HEK293 (cell line): ENCODE results near the gene KRT79.

Experiments
- CTCF ChIA-PET: fragments of 350-600 bp; formaldehyde crosslinking; extraction: SDS; loops from one replicate; lab custom pipeline; 2021; ENCODE audit warnings: antibody characterized with exemption; lab: Yijun Ruan, JAX
- POLR2A ChIA-PET: fragments of 300-600 bp; formaldehyde crosslinking; extraction: SDS; loops from one replicate; lab custom pipeline; 2020; ENCODE audit warnings: antibody characterized with exemption, inconsistent platforms; lab: Yijun Ruan, JAX
- H3K27ac ChIP-seq: fragments of 200-500 bp; sonication (Bioruptor generic); 2 replicates; pipeline ENCODE4 v1.5.1; 2014; ENCODE audit warnings: low read depth, low read length, control low read depth, inconsistent platforms; ENCODE audit errors: extremely low read depth
- H3K36me3 ChIP-seq, 2 experiments: fragments of 200-500 bp in 1 of 2; sonication (Bioruptor generic) in 1 of 2; 1 replicate in 1 of 2; 2 replicates in 1 of 2; pipeline ENCODE4 v1.5.1; 2014 to 2017; ENCODE audit warnings: inconsistent platforms in 2 of 2, low read length in 2 of 2; ENCODE audit not compliant: control insufficient read depth in 2 of 2, insufficient read depth in 1 of 2
- H3K4me1 ChIP-seq: fragments of 200-500 bp; sonication (Bioruptor generic); 2 replicates; pipeline ENCODE4 v1.5.1; 2014; ENCODE audit warnings: mild to moderate bottlenecking, low read length, inconsistent platforms; ENCODE audit not compliant: control insufficient read depth, insufficient read depth
- H3K4me3 ChIP-seq: 2 replicates; pipeline ENCODE4 v1.5.1; 2011; ENCODE audit warnings: low read depth, mild to moderate bottlenecking, control low read depth, low read length, moderate library complexity
- H3K9me3 ChIP-seq: fragments of 200-500 bp; sonication (Bioruptor generic); 2 replicates; pipeline ENCODE4 v1.5.1; 2014; ENCODE audit warnings: low read depth, low read length, inconsistent platforms; ENCODE audit not compliant: control insufficient read depth, insufficient read depth
- KLF1 ChIP-seq: fragments of 450-650 bp; formaldehyde crosslinking; IDR thresholded peaks from 2 replicates; pipeline ENCODE4 v1.5.1; 2016; ENCODE audit warnings: missing biosample characterization, missing genetic modification characterization
- KLF8 ChIP-seq: fragments of 450-650 bp; formaldehyde crosslinking; IDR thresholded peaks from 2 replicates; pipeline ENCODE4 v1.5.1; 2016; ENCODE audit warnings: missing biosample characterization, missing genetic modification characterization
- PRDM1 ChIP-seq: fragments of 450-650 bp; formaldehyde crosslinking; IDR thresholded peaks from 2 replicates; pipeline ENCODE4; 2016; ENCODE audit warnings: missing biosample characterization, missing genetic modification characterization
- YY1 ChIP-seq: fragments of 450-650 bp; formaldehyde crosslinking; IDR thresholded peaks from 2 replicates; pipeline ENCODE4 v1.5.1; 2018; ENCODE audit warnings: missing biosample characterization, missing genetic modification characterization
- ZBTB20 ChIP-seq: fragments of 450-650 bp; formaldehyde crosslinking; IDR thresholded peaks from 2 replicates; pipeline ENCODE4 v1.5.1; 2016; ENCODE audit warnings: missing biosample characterization, missing genetic modification characterization
- ZNF221 ChIP-seq: fragments of 450-650 bp; formaldehyde crosslinking; IDR thresholded peaks from 2 replicates; pipeline ENCODE4 v1.5.1; 2017; ENCODE audit warnings: missing biosample characterization, missing genetic modification characterization, borderline replicate concordance
- ZNF239 ChIP-seq: fragments of 450-650 bp; formaldehyde crosslinking; IDR thresholded peaks from 2 replicates; pipeline ENCODE4 v1.5.1; 2016; ENCODE audit warnings: missing biosample characterization, missing genetic modification characterization
- ZNF37A ChIP-seq: fragments of 450-650 bp; IDR thresholded peaks from 2 replicates; pipeline ENCODE4 v1.5.1; 2018; ENCODE audit warnings: missing biosample characterization, missing genetic modification characterization
- ZNF530 ChIP-seq: fragments of 450-650 bp; formaldehyde crosslinking; IDR thresholded peaks from 2 replicates; pipeline ENCODE4 v1.5.1; 2016; ENCODE audit warnings: low read depth, missing biosample characterization, missing genetic modification characterization
- ZNF560 ChIP-seq: fragments of 450-650 bp; formaldehyde crosslinking; IDR thresholded peaks from 2 replicates; pipeline ENCODE4 v1.5.1; 2017; ENCODE audit warnings: missing biosample characterization, missing genetic modification characterization, borderline replicate concordance
- ZNF629 ChIP-seq: fragments of 450-650 bp; formaldehyde crosslinking; IDR thresholded peaks from 2 replicates; pipeline ENCODE4 v1.5.1; 2017; ENCODE audit warnings: missing biosample characterization, missing genetic modification characterization
- ZNF660 ChIP-seq: fragments of 450-650 bp; IDR thresholded peaks from 2 replicates; pipeline ENCODE4 v1.5.1; 2018; ENCODE audit warnings: missing biosample characterization, mild to moderate bottlenecking, missing genetic modification characterization
- TF ChIP-seq, protein P1 (sequence below): fragments of 450-650 bp; formaldehyde crosslinking; IDR thresholded peaks from 2 replicates; pipeline ENCODE4 v1.5.1; 2016; ENCODE audit warnings: missing biosample characterization, missing genetic modification characterization
- TF ChIP-seq, protein P2 (sequence below): fragments of 450-650 bp; formaldehyde crosslinking; conservative IDR thresholded peaks from 2 replicates; pipeline ENCODE4 v1.5.1; 2016; ENCODE audit warnings: low read depth, missing biosample characterization, missing genetic modification characterization
- TF ChIP-seq, protein P3 (sequence below): fragments of 450-650 bp; formaldehyde crosslinking; IDR thresholded peaks from 2 replicates; pipeline ENCODE4 v1.5.1; 2016; ENCODE audit warnings: missing biosample characterization, missing genetic modification characterization
- TF ChIP-seq, protein P4 (sequence below): fragments of 450-650 bp; formaldehyde crosslinking; IDR thresholded peaks from 2 replicates; pipeline ENCODE4 v1.5.1; 2016; ENCODE audit warnings: missing biosample characterization, missing genetic modification characterization
- TF ChIP-seq, protein P5 (sequence below): fragments of 450-650 bp; formaldehyde crosslinking; IDR thresholded peaks from 2 replicates; pipeline ENCODE4 v1.5.1; 2016; ENCODE audit warnings: missing biosample characterization, missing genetic modification characterization

The KRT79 gene

DNA sequence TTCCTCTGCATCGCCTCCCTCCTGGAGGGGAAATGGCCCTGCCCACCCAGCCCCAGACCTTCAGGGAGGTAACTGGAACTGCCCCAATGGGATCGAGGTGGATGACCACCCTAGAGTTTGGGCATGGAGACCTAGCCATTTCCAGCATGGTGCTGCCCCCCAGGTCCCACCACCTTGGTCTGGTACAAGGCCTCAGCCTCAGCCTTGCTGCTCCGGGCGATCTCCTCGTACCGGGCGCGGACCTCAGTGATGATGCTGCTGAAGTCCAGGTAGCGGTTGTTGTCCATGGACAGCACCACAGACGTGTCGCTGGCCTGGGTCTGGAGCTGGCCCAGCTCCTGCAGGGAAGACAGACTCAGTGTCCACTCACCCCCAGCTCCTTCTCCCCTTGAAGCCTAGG, 10.3 kb upstream of the KRT79 start:
- Histone ChIP-seq H3K4me3 (no peak overlapping the region), H3K4me1 (no peaks in the 10 kb centered on the region), H3K9me3 (no peaks in the 10 kb centered on the region), H3K36me3 (no peaks in the 10 kb centered on the region), H3K27ac (no peak overlapping the region)
- CTCF ChIA-PET, result interaction anchor here (0.6 to 1.5 kb wide), 2 partner anchors 21 to 621 kb away, joined by 3 read pairs; no protein-coding TSS in a partner anchor
- POLR2A ChIA-PET, result no interaction called here
- TF ChIP-seq ZNF629 (tag by site-specific recombination) (no peak), YY1 (tag by site-specific recombination) (no peak), ZNF660 (no peak), ZNF530 (tag by site-specific recombination) (no peak), ZNF221 (tag by site-specific recombination) (no peak), KLF8 (tag by site-specific recombination) (no peak), KLF1 (tag by site-specific recombination) (no peak), ZNF560 (tag by site-specific recombination) (no peak), ZNF239 (tag by site-specific recombination) (no peak), PRDM1 (tag by site-specific recombination) (no peak), ZNF37A (tag by site-specific recombination) (no peak)
- TF ChIP-seq, protein P1, sequence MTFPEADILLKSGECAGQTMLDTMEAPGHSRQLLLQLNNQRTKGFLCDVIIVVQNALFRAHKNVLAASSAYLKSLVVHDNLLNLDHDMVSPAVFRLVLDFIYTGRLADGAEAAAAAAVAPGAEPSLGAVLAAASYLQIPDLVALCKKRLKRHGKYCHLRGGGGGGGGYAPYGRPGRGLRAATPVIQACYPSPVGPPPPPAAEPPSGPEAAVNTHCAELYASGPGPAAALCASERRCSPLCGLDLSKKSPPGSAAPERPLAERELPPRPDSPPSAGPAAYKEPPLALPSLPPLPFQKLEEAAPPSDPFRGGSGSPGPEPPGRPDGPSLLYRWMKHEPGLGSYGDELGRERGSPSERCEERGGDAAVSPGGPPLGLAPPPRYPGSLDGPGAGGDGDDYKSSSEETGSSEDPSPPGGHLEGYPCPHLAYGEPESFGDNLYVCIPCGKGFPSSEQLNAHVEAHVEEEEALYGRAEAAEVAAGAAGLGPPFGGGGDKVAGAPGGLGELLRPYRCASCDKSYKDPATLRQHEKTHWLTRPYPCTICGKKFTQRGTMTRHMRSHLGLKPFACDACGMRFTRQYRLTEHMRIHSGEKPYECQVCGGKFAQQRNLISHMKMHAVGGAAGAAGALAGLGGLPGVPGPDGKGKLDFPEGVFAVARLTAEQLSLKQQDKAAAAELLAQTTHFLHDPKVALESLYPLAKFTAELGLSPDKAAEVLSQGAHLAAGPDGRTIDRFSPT (tag by site-specific recombination), result no peak
- TF ChIP-seq, protein P2, sequence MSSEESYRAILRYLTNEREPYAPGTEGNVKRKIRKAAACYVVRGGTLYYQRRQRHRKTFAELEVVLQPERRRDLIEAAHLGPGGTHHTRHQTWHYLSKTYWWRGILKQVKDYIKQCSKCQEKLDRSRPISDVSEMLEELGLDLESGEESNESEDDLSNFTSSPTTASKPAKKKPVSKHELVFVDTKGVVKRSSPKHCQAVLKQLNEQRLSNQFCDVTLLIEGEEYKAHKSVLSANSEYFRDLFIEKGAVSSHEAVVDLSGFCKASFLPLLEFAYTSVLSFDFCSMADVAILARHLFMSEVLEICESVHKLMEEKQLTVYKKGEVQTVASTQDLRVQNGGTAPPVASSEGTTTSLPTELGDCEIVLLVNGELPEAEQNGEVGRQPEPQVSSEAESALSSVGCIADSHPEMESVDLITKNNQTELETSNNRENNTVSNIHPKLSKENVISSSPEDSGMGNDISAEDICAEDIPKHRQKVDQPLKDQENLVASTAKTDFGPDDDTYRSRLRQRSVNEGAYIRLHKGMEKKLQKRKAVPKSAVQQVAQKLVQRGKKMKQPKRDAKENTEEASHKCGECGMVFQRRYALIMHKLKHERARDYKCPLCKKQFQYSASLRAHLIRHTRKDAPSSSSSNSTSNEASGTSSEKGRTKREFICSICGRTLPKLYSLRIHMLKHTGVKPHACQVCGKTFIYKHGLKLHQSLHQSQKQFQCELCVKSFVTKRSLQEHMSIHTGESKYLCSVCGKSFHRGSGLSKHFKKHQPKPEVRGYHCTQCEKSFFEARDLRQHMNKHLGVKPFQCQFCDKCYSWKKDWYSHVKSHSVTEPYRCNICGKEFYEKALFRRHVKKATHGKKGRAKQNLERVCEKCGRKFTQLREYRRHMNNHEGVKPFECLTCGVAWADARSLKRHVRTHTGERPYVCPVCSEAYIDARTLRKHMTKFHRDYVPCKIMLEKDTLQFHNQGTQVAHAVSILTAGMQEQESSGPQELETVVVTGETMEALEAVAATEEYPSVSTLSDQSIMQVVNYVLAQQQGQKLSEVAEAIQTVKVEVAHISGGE (tag by site-specific recombination), result no peak
- TF ChIP-seq, protein P3, sequence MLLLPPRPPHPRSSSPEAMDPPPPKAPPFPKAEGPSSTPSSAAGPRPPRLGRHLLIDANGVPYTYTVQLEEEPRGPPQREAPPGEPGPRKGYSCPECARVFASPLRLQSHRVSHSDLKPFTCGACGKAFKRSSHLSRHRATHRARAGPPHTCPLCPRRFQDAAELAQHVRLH (tag by site-specific recombination), result no peak
- TF ChIP-seq, protein P4, sequence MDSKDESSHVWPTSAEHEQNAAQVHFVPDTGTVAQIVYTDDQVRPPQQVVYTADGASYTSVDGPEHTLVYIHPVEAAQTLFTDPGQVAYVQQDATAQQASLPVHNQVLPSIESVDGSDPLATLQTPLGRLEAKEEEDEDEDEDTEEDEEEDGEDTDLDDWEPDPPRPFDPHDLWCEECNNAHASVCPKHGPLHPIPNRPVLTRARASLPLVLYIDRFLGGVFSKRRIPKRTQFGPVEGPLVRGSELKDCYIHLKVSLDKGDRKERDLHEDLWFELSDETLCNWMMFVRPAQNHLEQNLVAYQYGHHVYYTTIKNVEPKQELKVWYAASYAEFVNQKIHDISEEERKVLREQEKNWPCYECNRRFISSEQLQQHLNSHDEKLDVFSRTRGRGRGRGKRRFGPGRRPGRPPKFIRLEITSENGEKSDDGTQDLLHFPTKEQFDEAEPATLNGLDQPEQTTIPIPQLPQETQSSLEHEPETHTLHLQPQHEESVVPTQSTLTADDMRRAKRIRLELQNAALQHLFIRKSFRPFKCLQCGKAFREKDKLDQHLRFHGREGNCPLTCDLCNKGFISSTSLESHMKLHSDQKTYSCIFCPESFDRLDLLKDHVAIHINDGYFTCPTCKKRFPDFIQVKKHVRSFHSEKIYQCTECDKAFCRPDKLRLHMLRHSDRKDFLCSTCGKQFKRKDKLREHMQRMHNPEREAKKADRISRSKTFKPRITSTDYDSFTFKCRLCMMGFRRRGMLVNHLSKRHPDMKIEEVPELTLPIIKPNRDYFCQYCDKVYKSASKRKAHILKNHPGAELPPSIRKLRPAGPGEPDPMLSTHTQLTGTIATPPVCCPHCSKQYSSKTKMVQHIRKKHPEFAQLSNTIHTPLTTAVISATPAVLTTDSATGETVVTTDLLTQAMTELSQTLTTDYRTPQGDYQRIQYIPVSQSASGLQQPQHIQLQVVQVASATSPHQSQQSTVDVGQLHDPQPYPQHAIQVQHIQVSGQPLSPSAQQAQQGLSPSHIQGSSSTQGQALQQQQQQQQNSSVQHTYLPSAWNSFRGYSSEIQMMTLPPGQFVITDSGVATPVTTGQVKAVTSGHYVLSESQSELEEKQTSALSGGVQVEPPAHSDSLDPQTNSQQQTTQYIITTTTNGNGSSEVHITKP (tag by site-specific recombination), result no peak

DNA sequence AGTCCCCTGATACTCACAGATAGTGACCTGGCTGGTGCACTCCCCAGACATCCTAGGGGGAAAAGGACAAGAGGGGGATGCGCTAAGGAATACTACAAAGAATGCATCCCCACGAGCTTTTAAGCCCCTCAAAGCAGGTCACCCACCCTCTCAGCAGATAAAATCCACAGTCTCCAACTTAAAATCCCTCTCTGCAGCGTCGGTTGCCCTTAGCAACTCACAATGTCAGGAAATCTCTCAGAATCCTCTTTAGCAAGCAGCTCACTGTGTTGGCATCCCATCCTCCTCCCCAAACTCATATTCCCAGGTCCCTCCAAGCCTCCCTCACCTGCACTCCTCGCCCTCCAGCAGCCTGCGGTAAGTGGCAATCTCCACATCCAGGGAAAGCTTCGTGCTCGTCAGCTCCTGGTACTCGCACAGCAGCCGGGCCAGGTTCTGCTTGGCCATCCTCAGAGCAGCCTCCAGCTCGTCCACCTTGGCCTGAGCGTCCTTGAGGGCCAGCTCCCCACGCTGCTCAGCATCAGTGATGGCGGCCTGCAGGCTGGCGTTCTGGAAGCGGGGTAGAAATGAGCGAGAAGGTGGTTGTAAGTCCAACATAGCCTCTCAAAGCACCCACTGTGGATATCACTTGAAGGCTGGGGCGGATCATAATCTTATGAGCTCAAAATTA, 5.5 kb upstream of the KRT79 start:
- POLR2A ChIA-PET, result no interaction called here
- Histone ChIP-seq H3K36me3 (no peaks in the 10 kb centered on the region), H3K4me3 (no peak overlapping the region), H3K9me3 (no peaks in the 10 kb centered on the region), H3K4me1 (no peaks in the 10 kb centered on the region), H3K27ac (no peak overlapping the region)
- no peak for TF ChIP-seq ZBTB20 (tag by site-specific recombination)
- TF ChIP-seq, protein P5, sequence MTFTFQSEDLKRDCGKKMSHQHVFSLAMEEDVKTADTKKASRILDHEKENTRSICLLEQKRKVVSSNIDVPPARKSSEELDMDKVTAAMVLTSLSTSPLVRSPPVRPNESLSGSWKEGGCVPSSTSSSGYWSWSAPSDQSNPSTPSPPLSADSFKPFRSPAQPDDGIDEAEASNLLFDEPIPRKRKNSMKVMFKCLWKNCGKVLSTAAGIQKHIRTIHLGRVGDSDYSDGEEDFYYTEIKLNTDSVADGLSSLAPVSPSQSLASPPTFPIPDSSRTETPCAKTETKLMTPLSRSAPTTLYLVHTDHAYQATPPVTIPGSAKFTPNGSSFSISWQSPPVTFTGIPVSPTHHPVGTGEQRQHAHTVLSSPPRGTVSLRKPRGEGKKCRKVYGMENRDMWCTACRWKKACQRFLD, result no peak
- CTCF ChIA-PET, result interaction anchor here (2.2 kb wide), 1 partner anchor 26 kb away, joined by 6 read pairs; no protein-coding TSS in a partner anchor
